MM.1S (cell line): Measurements from ENCODE around the gene TNFSF8.

Experiments
- DNase-seq: peaks from one replicate; pipeline ENCODE4 v3.0.0-alpha.2; 2015
- H2AFZ ChIP-seq: fragments of 300-600 bp; sonication (generic); 2 replicates; pipeline ENCODE4 v1.6.0; 2016; ENCODE audit warnings: antibody characterized with exemption, low read length
- H3F3A ChIP-seq: fragments of 300-600 bp; sonication (generic); 2 replicates; pipeline ENCODE4 v1.6.1; 2016; ENCODE audit warnings: mild to moderate bottlenecking, antibody characterized with exemption, low read length, moderate library complexity, mixed read lengths; ENCODE audit not compliant: insufficient read depth
- H3K27ac ChIP-seq: fragments of 300-600 bp; sonication (generic); 2 replicates; pipeline ENCODE4 v1.5.1; 2016; ENCODE audit warnings: mild to moderate bottlenecking, low read length
- H3K27me3 ChIP-seq: fragments of 300-600 bp; sonication (generic); replicated peaks from 2 replicates; pipeline ENCODE4 v1.6.0; 2016; ENCODE audit warnings: low read length; ENCODE audit not compliant: insufficient read depth
- H3K36me3 ChIP-seq: fragments of 300-600 bp; sonication (generic); replicated peaks from 2 replicates; pipeline ENCODE4 v1.6.1; 2016; ENCODE audit warnings: mild to moderate bottlenecking, low read length, mixed read lengths; ENCODE audit not compliant: insufficient read depth
- H3K4me1 ChIP-seq: fragments of 300-600 bp; sonication (generic); 2 replicates; pipeline ENCODE4 v1.6.1; 2016; ENCODE audit warnings: low read length, mixed read lengths
- H3K4me2 ChIP-seq: fragments of 300-600 bp; sonication (generic); 2 replicates; pipeline ENCODE4 v1.6.0; 2016; ENCODE audit warnings: low read depth, low read length
- H3K4me3 ChIP-seq: fragments of 300-600 bp; sonication (generic); 2 replicates; pipeline ENCODE4 v1.5.1; 2016; ENCODE audit warnings: low read length, mixed read lengths
- H3K79me2 ChIP-seq: fragments of 300-600 bp; sonication (generic); 2 replicates; pipeline ENCODE4 v1.6.1; 2016; ENCODE audit warnings: mixed run types, low read length, mixed read lengths
- H3K9ac ChIP-seq: fragments of 300-600 bp; sonication (generic); 2 replicates; pipeline ENCODE4 v1.6.1; 2016; ENCODE audit warnings: low read length, mixed read lengths
- H3K9me2 ChIP-seq: fragments of 300-600 bp; sonication (generic); replicated peaks from 2 replicates; pipeline ENCODE4 v1.6.1; 2016; ENCODE audit warnings: mild to moderate bottlenecking, low read length, mixed read lengths; ENCODE audit not compliant: insufficient read depth
- H3K9me3 ChIP-seq: fragments of 300-600 bp; sonication (generic); replicated peaks from 2 replicates; pipeline ENCODE4 v1.6.1; 2016; ENCODE audit warnings: mild to moderate bottlenecking, low read length, mixed read lengths; ENCODE audit not compliant: insufficient read depth
- H4K20me1 ChIP-seq: fragments of 300-600 bp; sonication (generic); 2 replicates; pipeline ENCODE4 v1.6.1; 2016; ENCODE audit warnings: mild to moderate bottlenecking, low read length, moderate library complexity, mixed read lengths; ENCODE audit not compliant: insufficient read depth
- EZH2 ChIP-seq: fragments of 300-600 bp; sonication (generic); optimal IDR thresholded peaks from 2 replicates; pipeline ENCODE3; 2017; ENCODE audit warnings: low read depth, mild to moderate bottlenecking, antibody characterized with exemption, low read length, mixed read lengths
- EZH2phosphoT487 ChIP-seq: fragments of 300-600 bp; sonication (generic); IDR thresholded peaks from 2 replicates; pipeline ENCODE4 v1.6.1; 2018; ENCODE audit warnings: antibody characterized with exemption, low read length
- TF ChIP-seq, protein P1 (sequence below): fragments of 300-600 bp; sonication (generic); IDR thresholded peaks from 2 replicates; pipeline ENCODE4 v1.5.1; 2016; ENCODE audit warnings: antibody characterized with exemption, low read length, mixed read lengths

TNFSF8 gene

GRCh38 chr9:114898741-114899140 is 31.6 kb downstream of the TNFSF8 start:
- peak overlapping the region; percentile 7; the same call in 1 of the 2 replicates for H3K4me3 ChIP-seq
- H3K9ac ChIP-seq = peak overlapping the region; percentile 12; the same call in 1 of the 2 replicates
- H4K20me1 ChIP-seq = no peaks in the 10 kb centered on the region
- no peaks in the 10 kb centered on the region for H3K9me3 ChIP-seq
- H3K4me2 ChIP-seq = peak overlapping the region; percentile 52
- DNase-seq = peak; percentile 96
- no peaks in the 10 kb centered on the region for H3K27me3 ChIP-seq
- TF ChIP-seq EZH2 (no peak), EZH2phosphoT487 (no peak)
- TF ChIP-seq, protein P1, sequence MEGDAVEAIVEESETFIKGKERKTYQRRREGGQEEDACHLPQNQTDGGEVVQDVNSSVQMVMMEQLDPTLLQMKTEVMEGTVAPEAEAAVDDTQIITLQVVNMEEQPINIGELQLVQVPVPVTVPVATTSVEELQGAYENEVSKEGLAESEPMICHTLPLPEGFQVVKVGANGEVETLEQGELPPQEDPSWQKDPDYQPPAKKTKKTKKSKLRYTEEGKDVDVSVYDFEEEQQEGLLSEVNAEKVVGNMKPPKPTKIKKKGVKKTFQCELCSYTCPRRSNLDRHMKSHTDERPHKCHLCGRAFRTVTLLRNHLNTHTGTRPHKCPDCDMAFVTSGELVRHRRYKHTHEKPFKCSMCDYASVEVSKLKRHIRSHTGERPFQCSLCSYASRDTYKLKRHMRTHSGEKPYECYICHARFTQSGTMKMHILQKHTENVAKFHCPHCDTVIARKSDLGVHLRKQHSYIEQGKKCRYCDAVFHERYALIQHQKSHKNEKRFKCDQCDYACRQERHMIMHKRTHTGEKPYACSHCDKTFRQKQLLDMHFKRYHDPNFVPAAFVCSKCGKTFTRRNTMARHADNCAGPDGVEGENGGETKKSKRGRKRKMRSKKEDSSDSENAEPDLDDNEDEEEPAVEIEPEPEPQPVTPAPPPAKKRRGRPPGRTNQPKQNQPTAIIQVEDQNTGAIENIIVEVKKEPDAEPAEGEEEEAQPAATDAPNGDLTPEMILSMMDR = no peak
- H3K9me2 ChIP-seq = no peaks in the 10 kb centered on the region
- no peaks in the 10 kb centered on the region for H3K79me2 ChIP-seq
- H3K4me1 ChIP-seq = peaks cover 87% of the 10 kb centered on the region
- no peaks in the 10 kb centered on the region for H3K36me3 ChIP-seq
- H2AFZ ChIP-seq = no peak overlapping the region
- peaks cover 51% of the 10 kb centered on the region for H3F3A ChIP-seq
- H3K27ac ChIP-seq = peak overlapping the region; percentile 80

- H3K79me2 ChIP-seq = no peaks in the 10 kb centered on the region
- no peak overlapping the region for H2AFZ ChIP-seq
- H3F3A ChIP-seq = peaks cover 39% of the 10 kb centered on the region
- no peaks in the 10 kb centered on the region for H3K36me3 ChIP-seq
- H3K4me1 ChIP-seq = peaks cover 82% of the 10 kb centered on the region
- no peak overlapping the region for H3K27ac ChIP-seq
- H3K4me2 ChIP-seq = no peak overlapping the region
- no peaks in the 10 kb centered on the region for H4K20me1 ChIP-seq
- TF ChIP-seq, protein P1 = no peak
- no peak for TF ChIP-seq EZH2phosphoT487
- no peak for TF ChIP-seq EZH2
- H3K4me3 ChIP-seq = no peak overlapping the region
- no peaks in the 10 kb centered on the region for H3K9me2 ChIP-seq
- DNase-seq = no peak
- no peaks in the 10 kb centered on the region for H3K27me3 ChIP-seq
- no peak overlapping the region for H3K9ac ChIP-seq
- H3K9me3 ChIP-seq = no peaks in the 10 kb centered on the region
Observed at GRCh38 chr9:114897196-114897595, 33.2 kb downstream of the TNFSF8 start.

DNA sequence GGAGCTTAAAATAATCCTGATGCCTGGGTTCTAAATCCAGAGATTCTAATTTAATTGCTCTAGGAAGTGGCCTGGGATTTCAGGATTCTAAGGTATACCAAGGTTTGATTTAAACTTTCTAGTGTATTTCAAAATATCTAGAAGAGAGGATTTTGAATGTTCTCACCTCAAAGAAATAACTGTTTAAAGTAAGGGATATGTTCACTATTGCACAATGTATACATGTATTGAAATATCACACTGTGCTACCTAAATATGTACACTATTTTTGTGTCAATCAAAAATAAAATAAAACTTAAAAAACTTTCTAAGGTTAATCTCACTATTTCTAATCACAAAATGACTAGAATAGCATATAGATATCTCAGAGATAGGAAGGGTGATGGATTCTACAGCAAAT is 34.0 kb downstream of the TNFSF8 start:
- Histone ChIP-seq H3K4me2 (no peak overlapping the region), H2AFZ (no peak overlapping the region), H3K9me3 (no peaks in the 10 kb centered on the region), H3K9me2 (no peaks in the 10 kb centered on the region), H3K27ac (no peak overlapping the region), H3F3A (peaks cover 30% of the 10 kb centered on the region), H3K27me3 (no peaks in the 10 kb centered on the region), H3K4me3 (no peak overlapping the region), H3K4me1 (peaks cover 74% of the 10 kb centered on the region), H3K36me3 (no peaks in the 10 kb centered on the region), H4K20me1 (no peaks in the 10 kb centered on the region), H3K79me2 (no peaks in the 10 kb centered on the region), H3K9ac (no peak overlapping the region)
- TF ChIP-seq, protein P1 = no peak
- no peak for TF ChIP-seq EZH2phosphoT487
- TF ChIP-seq EZH2 = no peak
- DNase-seq = no peak
